Mesendoderm (in vitro differentiated cells): ENCODE results near the gene ASB5.

Experiments
- DNase-seq: peaks from one replicate; pipeline ENCODE4 v3.0.0; 2013
- H2AK5ac ChIP-seq: 2 replicates; pipeline ENCODE4 v1.6.1; 2013; ENCODE audit warnings: low read length, inconsistent platforms
- H2BK120ac ChIP-seq: 2 replicates; pipeline ENCODE4 v1.6.1; 2013; ENCODE audit warnings: low read depth, mild to moderate bottlenecking, low read length, moderate library complexity, mixed read lengths
- H2BK15ac ChIP-seq: replicated peaks from 2 replicates; pipeline ENCODE4 v1.6.1; 2013; ENCODE audit warnings: low read depth, mild to moderate bottlenecking, moderate library complexity
- H2BK5ac ChIP-seq: 2 replicates; pipeline ENCODE4 v1.6.1; 2013; ENCODE audit warnings: low read length, inconsistent platforms
- H3K18ac ChIP-seq: 2 replicates; pipeline ENCODE4 v1.6.1; 2013; ENCODE audit warnings: mild to moderate bottlenecking, low read length, mixed read lengths
- H3K23ac ChIP-seq: one replicate; pipeline ENCODE4 v1.6.1; 2013; ENCODE audit warnings: low read length
- H3K27ac ChIP-seq: 2 replicates; pipeline ENCODE4 v1.5.1; 2013; ENCODE audit warnings: low read depth, mild to moderate bottlenecking, inconsistent platforms, low read length, moderate library complexity
- H3K27me3 ChIP-seq: 2 replicates; pipeline ENCODE4 v1.6.1; 2013; ENCODE audit warnings: low read length, control low read depth, mild to moderate bottlenecking, inconsistent platforms; ENCODE audit not compliant: insufficient read depth, poor library complexity
- H3K36me3 ChIP-seq: 2 replicates; pipeline ENCODE4 v1.6.1; 2013; ENCODE audit warnings: low read length, inconsistent platforms; ENCODE audit not compliant: control insufficient read depth, insufficient read depth
- H3K4ac ChIP-seq: one replicate; pipeline ENCODE4 v1.6.1; 2013; ENCODE audit warnings: low read depth, mild to moderate bottlenecking, low read length, moderate library complexity
- H3K4me1 ChIP-seq: 2 replicates; pipeline ENCODE4 v1.6.1; 2013; ENCODE audit warnings: low read depth, low read length, inconsistent platforms; ENCODE audit not compliant: control insufficient read depth
- H3K4me2 ChIP-seq: 2 replicates; pipeline ENCODE4 v1.6.1; 2013; ENCODE audit warnings: low read length
- H3K4me3 ChIP-seq: 2 replicates; pipeline ENCODE4 v1.5.1; 2013; ENCODE audit warnings: mild to moderate bottlenecking, low read length
- H3K56ac ChIP-seq: one replicate; pipeline ENCODE4 v1.6.1; 2013; ENCODE audit warnings: low read length
- H3K79me1 ChIP-seq: 2 replicates; pipeline ENCODE4 v1.6.1; 2013; ENCODE audit warnings: low read length, inconsistent platforms
- H3K79me2 ChIP-seq: 2 replicates; pipeline ENCODE4 v1.6.1; 2013; ENCODE audit warnings: mild to moderate bottlenecking, low read length; ENCODE audit not compliant: control insufficient read depth, insufficient read depth
- H3K9ac ChIP-seq: 2 replicates; pipeline ENCODE4 v1.6.1; 2013; ENCODE audit warnings: low read length, inconsistent platforms
- H4K5ac ChIP-seq: one replicate; pipeline ENCODE4 v1.6.1; 2013; ENCODE audit warnings: low read length
- H4K8ac ChIP-seq: one replicate; pipeline ENCODE4 v1.6.1; 2013; ENCODE audit warnings: low read depth, mild to moderate bottlenecking, control low read depth, low read length, moderate library complexity
- WGBS: extraction: QIAGEN DNeasy Blood & Tissue Kit; methylation state at CpG from one replicate; pipeline ENCODE4 v1.1.7; 2013; ENCODE audit warnings: low lambda C conversion rate, missing lambda C conversion rate; ENCODE audit not compliant: insufficient coverage; ENCODE audit errors: extremely low coverage; 5-methylcytosine and 5-hydroxymethylcytosine counted together

ASB5 gene

GRCh38 chr4:176266026-176266425 is 3.0 kb downstream of the ASB5 start:
- Histone ChIP-seq H3K18ac (no peak overlapping the region), H3K79me1 (no peaks in the 10 kb centered on the region), H3K27me3 (no peaks in the 10 kb centered on the region), H2AK5ac (no peak overlapping the region), H3K4me2 (no peak overlapping the region), H4K8ac (no peak overlapping the region), H3K36me3 (no peaks in the 10 kb centered on the region), H3K4me3 (no peak overlapping the region), H2BK120ac (no peak overlapping the region), H3K4ac (peak overlapping the region; percentile 36), H3K4me1 (peaks cover 6% of the 10 kb centered on the region), H4K5ac (no peak overlapping the region), H3K23ac (no peak overlapping the region), H2BK5ac (no peak overlapping the region), H3K9ac (no peak overlapping the region), H3K27ac (no peak overlapping the region), H3K56ac (no peak overlapping the region), H3K79me2 (no peaks in the 10 kb centered on the region), H2BK15ac (no peak overlapping the region)
- no peak for DNase-seq
- no CpG with 5 or more reads among the region's 2 CpGs for WGBS

- Histone ChIP-seq H3K56ac (no peak overlapping the region), H4K8ac (no peak overlapping the region), H3K79me1 (no peaks in the 10 kb centered on the region), H3K36me3 (no peaks in the 10 kb centered on the region), H3K18ac (no peak overlapping the region), H3K4me1 (peaks cover 7% of the 10 kb centered on the region), H4K5ac (no peak overlapping the region), H3K79me2 (no peaks in the 10 kb centered on the region), H3K27ac (no peak overlapping the region), H3K27me3 (no peaks in the 10 kb centered on the region), H2AK5ac (no peak overlapping the region), H3K4me3 (no peak overlapping the region), H2BK120ac (no peak overlapping the region), H2BK5ac (no peak overlapping the region), H2BK15ac (no peak overlapping the region), H3K9ac (no peak overlapping the region), H3K23ac (no peak overlapping the region), H3K4ac (no peak overlapping the region), H3K4me2 (no peak overlapping the region)
- no peak for DNase-seq
Measured at GRCh38 chr4:176262243-176262642, 6.8 kb downstream of the ASB5 start.

- H3K36me3 ChIP-seq, result no peaks in the 10 kb centered on the region
Measured at GRCh38 chr4:176261481-176261880, 7.5 kb downstream of the ASB5 start.

GRCh38 chr4:176261018-176261417 is 8.0 kb downstream of the ASB5 start:
- Histone ChIP-seq H2BK5ac (no peak overlapping the region), H3K4me2 (no peak overlapping the region), H3K4me1 (peaks cover 6% of the 10 kb centered on the region), H3K56ac (no peak overlapping the region), H3K4me3 (no peak overlapping the region), H3K4ac (no peak overlapping the region), H2AK5ac (no peak overlapping the region), H2BK15ac (peak overlapping the region; percentile 62), H2BK120ac (no peak overlapping the region), H3K18ac (no peak overlapping the region), H3K36me3 (no peaks in the 10 kb centered on the region), H3K27ac (no peak overlapping the region), H4K8ac (no peak overlapping the region), H3K9ac (no peak overlapping the region), H3K79me2 (no peaks in the 10 kb centered on the region), H3K79me1 (no peaks in the 10 kb centered on the region), H3K23ac (no peak overlapping the region), H4K5ac (no peak overlapping the region), H3K27me3 (no peaks in the 10 kb centered on the region)
- no CpG with 5 or more reads among the region's 3 CpGs for WGBS
- DNase-seq, result no peak

More at GRCh38 chr4:176261481-176261880, 7.5 kb downstream of the ASB5 start:
- H3K56ac ChIP-seq, result no peak overlapping the region
- H2AK5ac ChIP-seq, result no peak overlapping the region
- H3K27me3 ChIP-seq, result no peaks in the 10 kb centered on the region
- H3K18ac ChIP-seq, result no peak overlapping the region
- no peak overlapping the region for H3K23ac ChIP-seq
- peaks cover 7% of the 10 kb centered on the region for H3K4me1 ChIP-seq
- H3K4me3 ChIP-seq, result no peak overlapping the region
- H2BK120ac ChIP-seq, result no peak overlapping the region
- H3K27ac ChIP-seq, result no peak overlapping the region
- no CpG with 5 or more reads among the region's 3 CpGs for WGBS
- no peak for DNase-seq
- H4K8ac ChIP-seq, result no peak overlapping the region
- H4K5ac ChIP-seq, result no peak overlapping the region
- no peak overlapping the region for H3K4me2 ChIP-seq
- no peak overlapping the region for H3K9ac ChIP-seq
- H2BK15ac ChIP-seq, result no peak overlapping the region
- no peaks in the 10 kb centered on the region for H3K79me1 ChIP-seq
- H3K79me2 ChIP-seq, result no peaks in the 10 kb centered on the region
- H2BK5ac ChIP-seq, result no peak overlapping the region
- H3K4ac ChIP-seq, result no peak overlapping the region

GRCh38 chr4:176259330-176260090 is 9.5 kb downstream of the ASB5 start:
- H3K9ac ChIP-seq, result no peak overlapping the region
- no peak overlapping the region for H2BK15ac ChIP-seq
- no peaks in the 10 kb centered on the region for H3K27me3 ChIP-seq
- no CpG with 5 or more reads among the region's 5 CpGs for WGBS
- H2BK5ac ChIP-seq, result peak overlapping the region; percentile 5
- no peak overlapping the region for H3K18ac ChIP-seq
- no peak overlapping the region for H3K27ac ChIP-seq
- H3K36me3 ChIP-seq, result no peaks in the 10 kb centered on the region
- H2BK120ac ChIP-seq, result peak overlapping the region; percentile 78
- no peak overlapping the region for H3K4me3 ChIP-seq
- H3K4ac ChIP-seq, result peak overlapping the region; percentile 36
- DNase-seq, result peak; percentile 14
- peaks cover 2% of the 10 kb centered on the region for H3K4me1 ChIP-seq
- H3K79me1 ChIP-seq, result no peaks in the 10 kb centered on the region
- H3K4me2 ChIP-seq, result no peak overlapping the region
- H3K56ac ChIP-seq, result no peak overlapping the region
- H4K5ac ChIP-seq, result no peak overlapping the region
- H3K79me2 ChIP-seq, result no peaks in the 10 kb centered on the region
- H3K23ac ChIP-seq, result no peak overlapping the region
- no peak overlapping the region for H2AK5ac ChIP-seq
- H4K8ac ChIP-seq, result no peak overlapping the region

- H3K79me1 ChIP-seq, result no peaks in the 10 kb centered on the region
- no CpG with 5 or more reads among the region's 3 CpGs for WGBS
- H3K4me2 ChIP-seq, result no peak overlapping the region
- H4K5ac ChIP-seq, result no peak overlapping the region
- no peak overlapping the region for H4K8ac ChIP-seq
- no peak overlapping the region for H3K27ac ChIP-seq
- no peaks in the 10 kb centered on the region for H3K27me3 ChIP-seq
- H3K36me3 ChIP-seq, result no peaks in the 10 kb centered on the region
- DNase-seq, result no peak
- no peak overlapping the region for H3K18ac ChIP-seq
- H3K79me2 ChIP-seq, result no peaks in the 10 kb centered on the region
- no peak overlapping the region for H2AK5ac ChIP-seq
- H3K4ac ChIP-seq, result no peak overlapping the region
- H3K23ac ChIP-seq, result no peak overlapping the region
- no peak overlapping the region for H3K9ac ChIP-seq
- H2BK5ac ChIP-seq, result no peak overlapping the region
- H2BK15ac ChIP-seq, result no peak overlapping the region
- H3K4me1 ChIP-seq, result peaks cover 2% of the 10 kb centered on the region
- no peak overlapping the region for H3K4me3 ChIP-seq
- no peak overlapping the region for H3K56ac ChIP-seq
- no peak overlapping the region for H2BK120ac ChIP-seq
Measured at GRCh38 chr4:176258135-176258534, 10.9 kb downstream of the ASB5 start.
